Measurements from ENCODE around the gene BTBD18. TPM values are rescaled to one million over a fixed set of nuclear protein-coding genes. Genes with fewer than 3 reads are reported as not detected.

Gene BTBD18
- total and polyA plus RNA-seq, 2 of the 13 experiments (the other 11 are each of a cell fraction or from before 2014, with no cell fraction given) = not detected

- peak; percentile 56 for TF ChIP-seq HNRNPLL (IDR thresholded peaks at IDR 0.05; ENCODE audit: low read depth, low read length, poor library complexity, severe bottlenecking)
- TF ChIP-seq PHF8 (CRISPR knock-in tag; IDR thresholded peaks at IDR 0.05) = peak; percentile 67
- peak; percentile 59 for TF ChIP-seq RBM39 (IDR thresholded peaks at IDR 0.05; ENCODE audit: low read depth, low read length, poor library complexity, severe bottlenecking)
- no peak for TF ChIP-seq ZNF3 (CRISPR knock-in tag; IDR thresholded peaks at IDR 0.05)
- peak; percentile 85 for TF ChIP-seq ZEB1 (IDR thresholded peaks at IDR 0.05; ENCODE audit: insufficient replicate concordance, low read depth)
- TF ChIP-seq KMT2B (CRISPR knock-in tag; IDR thresholded peaks at IDR 0.05) = no peak
- TF ChIP-seq RCOR2 (CRISPR knock-in tag; IDR thresholded peaks at IDR 0.05) = no peak
- no peak for TF ChIP-seq ZNF780A (CRISPR knock-in tag; IDR thresholded peaks at IDR 0.05)
- 0 out of 2 replicates have a peak, but pooled peaks have one; percentile 29 for TF ChIP-seq ZNF263 (CRISPR knock-in tag; IDR thresholded peaks at IDR 0.05)
Measured at GRCh38 chr11:57711414-57712255, 40.0 kb downstream of the BTBD18 start, which contains the start of gene MED19 (continued).

- intact Hi-C loops (cut with micrococcal nuclease; ENCODE audit: unreplicated experiment) = no loop called here
- no peaks in the 10 kb centered on the region for H4K20me1 ChIP-seq (ENCODE audit: insufficient read depth, low read length)
- no peak overlapping the region for H3K4me3 ChIP-seq (replicated peaks in 1 of 3; ENCODE audit: insufficient read depth in 1 of 3, low read depth in 2 of 3, low read length in 3 of 3)
- H3K27ac ChIP-seq (ENCODE audit: extremely low read length, insufficient read depth, low read length) = no peak overlapping the region
- H3K9ac ChIP-seq (ENCODE audit: insufficient read depth, low read depth, low read length) = no peak overlapping the region
- H3K27me3 ChIP-seq (ENCODE audit: control insufficient read depth in 1 of 2, insufficient read depth in 2 of 2, low read length in 2 of 2) = no peaks in the 10 kb centered on the region; a peak in 1 of 5 replicates
- H3K36me3 ChIP-seq (replicated peaks in 1 of 2; ENCODE audit: control insufficient read depth in 1 of 2, insufficient read depth in 2 of 2, low read length in 2 of 2) = peaks cover 0 to 2% of the 10 kb centered on the region in 2 experiments; a peak in 2 of 5 replicates
- 95% methylated on average over 5 of the region's 5 CpGs for WGBS (ENCODE audit: low lambda C conversion rate)
- in situ Hi-C loops (cut with HindIII; ENCODE audit: extremely low pct_ligation_motif_present, low pct_unique_long_range_greater_than_20kb) = no loop called here
- no peak overlapping the region for H3K4me2 ChIP-seq (ENCODE audit: low read depth, low read length)
- no peak for DNase-seq (ENCODE audit: low spot score)
- no peak for FAIRE-seq
- ATAC-seq = no peak
- POLR2A ChIA-PET = interaction anchor here (0.7 kb wide), 1 partner anchor 83 kb away, joined by 3 read pairs; no protein-coding TSS in a partner anchor
- CTCF ChIA-PET (ENCODE audit: low intra/inter-chr PET ratio, low total read pairs) = no interaction called here
- H3K4me1 ChIP-seq (ENCODE audit: insufficient read depth, low read length) = peaks cover 36% of the 10 kb centered on the region
- TF ChIP-seq ZNF670 (CRISPR knock-in tag; IDR thresholded peaks at IDR 0.05; ENCODE audit: borderline replicate concordance) (no peak), CEBPB (IDR thresholded peaks at IDR 0.05; ENCODE audit: borderline replicate concordance, low read depth, low read length) (peak; percentile 59; the same call in 1 of the 2 replicates)
- H3K9me3 ChIP-seq (ENCODE audit: low read length) = no peaks in the 10 kb centered on the region
- BruUV-seq (replicated peaks) = no TSS peak
- no peak overlapping the region for H2AFZ ChIP-seq (ENCODE audit: low read length)
- peaks cover 34% of the 10 kb centered on the region for H3K79me2 ChIP-seq (ENCODE audit: insufficient read depth, low read length)
Measured at GRCh38 chr11:57709802-57710367, 41.7 kb downstream of the BTBD18 start.

Data from HepG2 (cell line).